Keratinocyte (primary cell): Measurements from ENCODE around the gene CTNND2.

Source experiments
- CTCF ChIP-seq, 3 experiments: IDR thresholded peaks in 1 of 3; conservative IDR thresholded peaks in 1 of 3; optimal IDR thresholded peaks in 1 of 3; 2 replicates in 2 of 3; 3 replicates in 1 of 3; pipeline versions ENCODE3 to v1.5.1; 2011; ENCODE audit warnings: low read length in 3 of 3, mild to moderate bottlenecking in 3 of 3, moderate library complexity in 2 of 3, control low read depth in 1 of 3, inconsistent platforms in 1 of 3; ENCODE audit not compliant: insufficient read depth in 2 of 3; ENCODE audit errors: extremely low read depth in 1 of 3
- EZH2 ChIP-seq: IDR thresholded peaks from one replicate; pipeline ENCODE4 v1.6.1; 2012; ENCODE audit warnings: inconsistent platforms, mild to moderate bottlenecking, low read length, moderate library complexity

GRCh38 chr5:11527652-11528349 lies 376.4 kb downstream of the CTNND2 start:
- TF ChIP-seq CTCF (optimal IDR thresholded peaks at IDR 0.05 in 1 of 3, IDR thresholded peaks at IDR 0.05 in 1 of 3, conservative IDR thresholded peaks at IDR 0.05 in 1 of 3; ENCODE audit: extremely low read depth in 1 of 3, insufficient read depth in 2 of 3, low read length in 3 of 3) (no peak), EZH2 (no peak)
